Osteoblast (primary cell): Measurements from ENCODE around the gene FXYD3. TPM values are rescaled to one million over a fixed set of nuclear protein-coding genes. Genes with fewer than 3 reads are reported as not detected.

Source experiments
- DNase-seq: peaks from one replicate; pipeline ENCODE4 v3.0.0; 2011; ENCODE audit warnings: low spot score, mixed read lengths; ENCODE audit not compliant: insufficient read length; ENCODE audit errors: missing footprints
- H2AFZ ChIP-seq: 2 replicates; pipeline ENCODE4 v1.6.0; 2011; ENCODE audit warnings: mild to moderate bottlenecking, low read length
- H3K27ac ChIP-seq: 2 replicates; pipeline ENCODE4 v1.5.1; 2011; ENCODE audit warnings: mild to moderate bottlenecking, low read depth, low read length, moderate library complexity
- H3K27me3 ChIP-seq: 2 replicates; pipeline ENCODE4 v1.6.0; 2012; ENCODE audit warnings: mild to moderate bottlenecking, control low read depth, inconsistent platforms, low read length, moderate library complexity; ENCODE audit not compliant: insufficient read depth
- H3K36me3 ChIP-seq: 2 replicates; pipeline ENCODE4 v1.5.1; 2011; ENCODE audit warnings: mild to moderate bottlenecking, low read length, control low read depth, moderate library complexity; ENCODE audit not compliant: insufficient read depth
- H3K4me1 ChIP-seq: 2 replicates; pipeline ENCODE4 v1.5.1; 2011; ENCODE audit warnings: mild to moderate bottlenecking, low read length, control low read depth, moderate library complexity; ENCODE audit not compliant: insufficient read depth
- H3K4me2 ChIP-seq: 2 replicates; pipeline ENCODE4 v1.6.0; 2011; ENCODE audit warnings: mild to moderate bottlenecking, low read length; ENCODE audit not compliant: insufficient read depth
- H3K4me3 ChIP-seq: fragments of 200-600 bp; sonication (generic); 3 replicates; pipeline ENCODE4 v1.5.1; 2012; ENCODE audit warnings: mild to moderate bottlenecking, low read length, inconsistent platforms; ENCODE audit not compliant: insufficient read depth
- H3K79me2 ChIP-seq: 2 replicates; pipeline ENCODE4 v1.6.0; 2012; ENCODE audit warnings: mild to moderate bottlenecking, low read length, control low read depth, inconsistent platforms; ENCODE audit not compliant: insufficient read depth
- H3K9me3 ChIP-seq: 2 replicates; pipeline ENCODE4 v1.5.1; 2011; ENCODE audit warnings: low read depth, low read length, control low read depth
- H4K20me1 ChIP-seq: 2 replicates; pipeline ENCODE4 v1.6.0; 2012; ENCODE audit warnings: mild to moderate bottlenecking, low read length, control low read depth; ENCODE audit not compliant: insufficient read depth
- CTCF ChIP-seq: IDR thresholded peaks from 2 replicates; pipeline ENCODE4 v1.5.1; 2011; ENCODE audit warnings: mild to moderate bottlenecking, low read depth, low read length, moderate library complexity; ENCODE audit errors: extremely low read depth
- total RNA-seq: library from RNA; depleted of rRNA; stranded (reverse); fragments of >200 nt; gene quantifications from 2 replicates; pipeline ENCODE4 v1.2.3, GENCODE V29; 2012

The FXYD3 gene
- total RNA-seq, 1 donor, result not detected

- H3K79me2 ChIP-seq, result no peaks in the 10 kb centered on the region
- no peak within 1 kb of the TSS for H2AFZ ChIP-seq
- H3K4me1 ChIP-seq, result peaks cover 14% of the 10 kb centered on the region
- H4K20me1 ChIP-seq, result no peaks in the 10 kb centered on the region
- no peaks in the 10 kb centered on the region for H3K36me3 ChIP-seq
- H3K9me3 ChIP-seq, result no peaks in the 10 kb centered on the region
- peaks cover 16% of the 10 kb centered on the region for H3K27me3 ChIP-seq
- no peak within 1 kb of the TSS for H3K4me2 ChIP-seq
- no peak within 1 kb of the TSS for H3K4me3 ChIP-seq
- DNase-seq, result peak; percentile 45
- H3K27ac ChIP-seq, result no peak within 1 kb of the TSS
- TF ChIP-seq CTCF, result no peak
Measured at GRCh38 chr19:35143231-35143715, 27.6 kb downstream of the FXYD3 start, which contains the start of gene FXYD7. Gene FXYD7 (plus strand): TSS chr19:35143255. CDS start chr19:35143334, 79 bp downstream.

DNA sequence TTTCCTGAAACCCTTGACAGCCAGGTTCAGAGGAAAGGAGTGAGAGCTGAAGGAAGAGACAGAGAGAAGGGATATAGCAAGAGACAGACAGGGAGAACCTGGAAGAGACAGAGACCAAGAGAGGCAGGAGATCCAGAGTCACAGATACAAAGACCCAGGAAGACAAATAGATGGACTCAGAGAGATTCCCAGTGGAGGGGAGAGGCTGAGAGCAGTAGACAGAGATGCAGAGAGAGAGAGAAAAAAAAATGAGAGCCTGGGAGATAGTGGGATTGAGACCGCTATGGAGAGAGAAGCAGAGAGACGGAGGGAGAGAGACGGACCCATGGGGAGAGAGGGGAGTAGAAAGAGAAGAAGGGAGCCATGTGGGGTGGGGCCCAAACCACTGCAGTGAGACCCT, 28.2 kb downstream of the FXYD3 start:
- no peaks in the 10 kb centered on the region for H4K20me1 ChIP-seq
- H3K9me3 ChIP-seq, result no peaks in the 10 kb centered on the region
- H3K27me3 ChIP-seq, result peaks cover 14% of the 10 kb centered on the region
- no peak overlapping the region for H3K4me2 ChIP-seq
- H3K27ac ChIP-seq, result no peak overlapping the region
- DNase-seq, result peak; percentile 69
- no peak overlapping the region for H3K4me3 ChIP-seq
- no peak for TF ChIP-seq CTCF
- H3K36me3 ChIP-seq, result no peaks in the 10 kb centered on the region
- H2AFZ ChIP-seq, result no peak overlapping the region
- peaks cover 12% of the 10 kb centered on the region for H3K4me1 ChIP-seq
- no peaks in the 10 kb centered on the region for H3K79me2 ChIP-seq

- no peak for TF ChIP-seq CTCF
- peaks cover 10% of the 10 kb centered on the region for H3K27me3 ChIP-seq
- H3K4me3 ChIP-seq, result no peak overlapping the region
- H3K36me3 ChIP-seq, result no peaks in the 10 kb centered on the region
- H3K27ac ChIP-seq, result no peak overlapping the region
- DNase-seq, result peak; percentile 62
- peaks cover 8% of the 10 kb centered on the region for H3K4me1 ChIP-seq
- no peak overlapping the region for H2AFZ ChIP-seq
- no peak overlapping the region for H3K4me2 ChIP-seq
- no peaks in the 10 kb centered on the region for H3K9me3 ChIP-seq
- no peaks in the 10 kb centered on the region for H4K20me1 ChIP-seq
- no peaks in the 10 kb centered on the region for H3K79me2 ChIP-seq
Measured at GRCh38 chr19:35144259-35144599, 28.6 kb downstream of the FXYD3 start.

- H4K20me1 ChIP-seq, result no peaks in the 10 kb centered on the region
- no peak overlapping the region for H3K4me3 ChIP-seq
- H3K27me3 ChIP-seq, result peaks cover 9% of the 10 kb centered on the region
- H3K9me3 ChIP-seq, result no peaks in the 10 kb centered on the region
- no peaks in the 10 kb centered on the region for H3K36me3 ChIP-seq
- H3K4me1 ChIP-seq, result peaks cover 2% of the 10 kb centered on the region
- no peak overlapping the region for H3K27ac ChIP-seq
- H3K79me2 ChIP-seq, result no peaks in the 10 kb centered on the region
- H2AFZ ChIP-seq, result no peak overlapping the region
- TF ChIP-seq CTCF, result no peak
- DNase-seq, result peak; percentile 73
- H3K4me2 ChIP-seq, result no peak overlapping the region
Measured at GRCh38 chr19:35144600-35145436, 29.2 kb downstream of the FXYD3 start.
